ENCODE measurements around the gene AP2A2.

GRCh38 chr11:984546-984945 is 58.9 kb downstream of the AP2A2 start:
- no peak for TF ChIP-seq CTCF (conservative IDR thresholded peaks at IDR 0.05; ENCODE audit: low read length)
- TF ChIP-seq EZH2phosphoT487 (IDR thresholded peaks at IDR 0.05; ENCODE audit: borderline replicate concordance, low read depth, low read length), result no peak

All from OCI-LY7 (cell line).